Gastrocnemius medialis (tissue), 4 donors: Measurements from ENCODE around the gene ADAM11. TPM values are rescaled to one million over a fixed set of nuclear protein-coding genes. Genes with fewer than 3 reads are reported as not detected.
"Not testable (repeated sequence)": the region's sequence is repeated elsewhere in the genome, so short reads cannot be mapped to it uniquely, and the experiment has no call there.

ENCODE experiments used
- ATAC-seq, 2 donors: fragments of 150-250 bp; one replicate each; pipeline ENCODE4 v1.9.1; 2016
- DNase-seq, 2 donors: peaks; one replicate each; pipeline ENCODE4 v3.0.0-alpha.2; 2019
- H3K27ac ChIP-seq, 4 donors: fragments of 200-600 bp; sonication (generic); 1 replicate in 1 of 4; 2 replicates in 3 of 4; pipeline ENCODE4 v1.5.1; 2016 to 2018; ENCODE audit warnings: mild to moderate bottlenecking in 2 of 4, moderate library complexity in 1 of 4
- H3K27me3 ChIP-seq, 3 donors: fragments of 200-600 bp; sonication (generic) in 2 of 3; 1 replicate in 1 of 3; 2 replicates in 2 of 3; pipeline versions ENCODE4 v1.5.1 to v1.6.0; 2016 to 2019; ENCODE audit warnings: mild to moderate bottlenecking in 1 of 3, moderate library complexity in 1 of 3
- H3K36me3 ChIP-seq, 2 donors: fragments of 200-600 bp; sonication (generic) in 1 of 2; one replicate each; pipeline ENCODE4 v1.5.1; 2017 to 2018
- H3K4me1 ChIP-seq, 2 donors: fragments of 200-600 bp; sonication (generic) in 1 of 2; one replicate each; pipeline ENCODE4 v1.5.1; 2016 to 2017; ENCODE audit warnings: mild to moderate bottlenecking in 2 of 2
- H3K4me3 ChIP-seq, 4 donors: fragments of 200-600 bp; sonication (generic) in 3 of 4; 1 replicate in 1 of 4; 2 replicates in 3 of 4; pipeline ENCODE4 v1.5.1; 2016 to 2019; ENCODE audit warnings: mild to moderate bottlenecking in 2 of 4
- H3K9me3 ChIP-seq, 3 donors: fragments of 200-600 bp; sonication (generic) in 2 of 3; 1 replicate in 1 of 3; 2 replicates in 2 of 3; pipeline ENCODE4 v1.5.1; 2016 to 2019
- POLR2A ChIP-seq, 2 donors: fragments of 450-650 bp; IDR thresholded peaks; one replicate each; pipeline ENCODE4 v1.6.1; 2017; ENCODE audit warnings: antibody characterized with exemption in 2 of 2, mild to moderate bottlenecking in 2 of 2, moderate library complexity in 2 of 2
- in situ Hi-C, 4 donors: fragments of 200-750 bp; cut with MboI; loops; one replicate each; pipeline versions ENCODE4 v1.15.0 to v1.8.0; 2017; ENCODE audit warnings: low sequenced_read_pairs in 4 of 4
- intact Hi-C: fragments of 100-400 bp; cut with DNase I; formaldehyde crosslinking; loops from one replicate; pipeline ENCODE4 v1.15.1; 2023; ENCODE audit warnings: low total_unique reads
- total RNA-seq, 4 donors: library from RNA; depleted of rRNA; stranded (reverse); fragments of >200 nt; gene quantifications; one replicate each; pipeline versions ENCODE4 v1.1.0 to v1.2.3, GENCODE V29; 2016
- TF ChIP-seq, protein P1 (sequence below), 5 experiments: fragments of 450-650 bp in 3 of 5; fragments of 200-600 bp in 2 of 5; sonication (generic) in 2 of 5; IDR thresholded peaks in 4 of 5; conservative IDR thresholded peaks in 1 of 5; 1 replicate in 4 of 5; 2 replicates in 1 of 5; pipeline ENCODE4 v1.5.1; 2016 to 2019; ENCODE audit warnings: antibody characterized with exemption in 5 of 5, mild to moderate bottlenecking in 3 of 5, moderate library complexity in 3 of 5

The ADAM11 gene
- total RNA-seq, 4 donors from 2014 or later, result 0.04 to 0.36 TPM; not detected in 2

DNA sequence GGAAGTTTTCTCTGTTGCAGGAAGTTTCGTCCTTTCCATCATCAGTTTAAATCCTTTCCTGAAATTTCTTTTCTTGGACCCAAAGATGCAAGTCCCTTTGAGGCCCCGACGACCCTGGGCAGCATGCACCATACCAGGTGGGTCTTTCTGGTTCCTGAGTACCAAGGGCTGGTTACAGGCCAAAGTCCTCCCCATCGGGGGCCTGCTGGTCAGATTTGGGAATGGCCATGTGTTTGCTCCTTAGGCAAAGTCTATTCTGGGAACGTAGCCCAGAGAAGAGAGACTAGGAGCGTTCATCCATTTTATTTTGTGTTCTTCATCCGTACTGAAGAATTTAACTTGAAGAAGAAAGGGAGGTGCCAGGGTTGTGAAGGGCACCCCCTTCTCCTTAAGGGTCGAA is 17.5 kb upstream of the ADAM11 start:
- H3K27ac ChIP-seq, result no peak overlapping the region
- H3K4me3 ChIP-seq, result no peak overlapping the region
- intact Hi-C loops, result no loop called here
- H3K4me1 ChIP-seq, result no peaks in the 10 kb centered on the region
- in situ Hi-C loops, result no loop called here
- no peaks in the 10 kb centered on the region for H3K27me3 ChIP-seq
- TF ChIP-seq, protein P1, sequence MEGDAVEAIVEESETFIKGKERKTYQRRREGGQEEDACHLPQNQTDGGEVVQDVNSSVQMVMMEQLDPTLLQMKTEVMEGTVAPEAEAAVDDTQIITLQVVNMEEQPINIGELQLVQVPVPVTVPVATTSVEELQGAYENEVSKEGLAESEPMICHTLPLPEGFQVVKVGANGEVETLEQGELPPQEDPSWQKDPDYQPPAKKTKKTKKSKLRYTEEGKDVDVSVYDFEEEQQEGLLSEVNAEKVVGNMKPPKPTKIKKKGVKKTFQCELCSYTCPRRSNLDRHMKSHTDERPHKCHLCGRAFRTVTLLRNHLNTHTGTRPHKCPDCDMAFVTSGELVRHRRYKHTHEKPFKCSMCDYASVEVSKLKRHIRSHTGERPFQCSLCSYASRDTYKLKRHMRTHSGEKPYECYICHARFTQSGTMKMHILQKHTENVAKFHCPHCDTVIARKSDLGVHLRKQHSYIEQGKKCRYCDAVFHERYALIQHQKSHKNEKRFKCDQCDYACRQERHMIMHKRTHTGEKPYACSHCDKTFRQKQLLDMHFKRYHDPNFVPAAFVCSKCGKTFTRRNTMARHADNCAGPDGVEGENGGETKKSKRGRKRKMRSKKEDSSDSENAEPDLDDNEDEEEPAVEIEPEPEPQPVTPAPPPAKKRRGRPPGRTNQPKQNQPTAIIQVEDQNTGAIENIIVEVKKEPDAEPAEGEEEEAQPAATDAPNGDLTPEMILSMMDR (IDR thresholded peaks at IDR 0.05 in 4 of 5, conservative IDR thresholded peaks at IDR 0.05 in 1 of 5), result no peak
- TF ChIP-seq POLR2A (IDR thresholded peaks at IDR 0.05), result no peak
- ATAC-seq (no peak), DNase-seq (no peak)
- no peaks in the 10 kb centered on the region for H3K9me3 ChIP-seq
- H3K36me3 ChIP-seq, result no peaks in the 10 kb centered on the region

DNA sequence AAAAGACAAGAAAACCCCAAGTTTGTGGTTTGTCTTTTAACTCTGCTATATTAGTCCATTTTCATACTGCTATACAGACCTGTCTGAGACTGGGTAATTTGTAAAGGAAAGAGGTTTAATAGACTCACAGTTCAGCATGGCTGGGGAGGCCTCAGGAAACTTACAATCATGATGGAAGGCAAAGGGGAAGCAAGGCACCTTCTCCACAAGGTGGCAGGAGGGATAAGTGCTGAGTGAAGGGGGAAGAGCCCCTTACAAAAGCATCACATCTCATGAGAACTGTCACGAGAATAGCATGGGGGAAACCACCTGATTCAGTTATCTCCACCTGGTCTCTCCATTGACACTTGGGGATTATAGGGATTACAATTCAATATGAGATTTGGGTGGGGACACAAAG is 13.5 kb upstream of the ADAM11 start:
- Histone ChIP-seq H3K27me3 (no peaks in the 10 kb centered on the region), H3K4me3 (no peak overlapping the region), H3K9me3 (no peaks in the 10 kb centered on the region), H3K4me1 (no peaks in the 10 kb centered on the region), H3K27ac (no peak overlapping the region), H3K36me3 (no peaks in the 10 kb centered on the region)
- no peak for TF ChIP-seq POLR2A (IDR thresholded peaks at IDR 0.05)
- TF ChIP-seq, protein P1 (IDR thresholded peaks at IDR 0.05 in 4 of 5, conservative IDR thresholded peaks at IDR 0.05 in 1 of 5), result no peak
- ATAC-seq (no peak), DNase-seq (no peak)
- in situ Hi-C loops (no loop called here), intact Hi-C loops (no loop called here)

DNA sequence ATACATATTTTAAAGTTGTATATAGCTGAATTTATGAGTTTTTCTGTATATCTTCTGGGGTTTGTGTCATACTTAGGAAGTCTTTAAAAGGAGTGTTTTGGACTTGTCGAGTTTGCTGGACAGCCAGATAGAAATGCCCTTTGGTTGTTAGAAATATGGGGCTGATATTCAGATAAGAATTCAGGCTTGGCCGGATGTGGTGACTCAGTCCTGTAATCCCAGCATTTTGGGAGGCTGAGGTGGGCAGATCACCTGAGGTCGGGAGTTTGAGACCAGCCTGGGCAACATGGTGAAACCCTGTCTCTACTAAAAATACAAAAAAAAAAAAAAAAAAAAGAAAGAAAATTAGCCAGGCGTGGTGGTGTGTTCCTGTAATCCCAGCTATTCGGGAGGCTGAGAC is 13.1 kb upstream of the ADAM11 start:
- H3K36me3 ChIP-seq, DNase-seq, in situ Hi-C loops, ATAC-seq, H3K27me3 ChIP-seq, intact Hi-C loops, H3K4me1 ChIP-seq, H3K27ac ChIP-seq, H3K9me3 ChIP-seq, H3K4me3 ChIP-seq: not testable (repeated sequence)

DNA sequence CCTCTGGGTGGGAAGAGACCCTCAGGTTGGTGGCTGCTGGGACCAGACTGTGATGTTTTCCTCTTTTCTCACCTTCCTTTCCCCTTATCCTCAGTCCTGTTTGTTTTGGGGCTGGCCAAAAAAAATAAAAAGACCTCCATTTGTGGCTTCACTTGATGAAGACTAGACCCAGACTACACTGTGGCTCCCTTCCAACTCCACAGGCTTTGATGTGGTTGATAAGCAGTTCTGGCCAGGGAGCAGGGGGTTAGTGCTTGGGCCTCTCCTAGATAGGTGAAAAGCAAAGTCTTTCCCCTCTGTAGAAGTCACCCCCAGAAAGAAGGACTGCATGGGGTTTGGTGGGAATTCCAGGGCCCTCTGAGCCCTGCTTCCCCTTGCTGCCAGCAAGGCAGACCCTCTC is 11.2 kb upstream of the ADAM11 start:
- no peak for ATAC-seq

DNA sequence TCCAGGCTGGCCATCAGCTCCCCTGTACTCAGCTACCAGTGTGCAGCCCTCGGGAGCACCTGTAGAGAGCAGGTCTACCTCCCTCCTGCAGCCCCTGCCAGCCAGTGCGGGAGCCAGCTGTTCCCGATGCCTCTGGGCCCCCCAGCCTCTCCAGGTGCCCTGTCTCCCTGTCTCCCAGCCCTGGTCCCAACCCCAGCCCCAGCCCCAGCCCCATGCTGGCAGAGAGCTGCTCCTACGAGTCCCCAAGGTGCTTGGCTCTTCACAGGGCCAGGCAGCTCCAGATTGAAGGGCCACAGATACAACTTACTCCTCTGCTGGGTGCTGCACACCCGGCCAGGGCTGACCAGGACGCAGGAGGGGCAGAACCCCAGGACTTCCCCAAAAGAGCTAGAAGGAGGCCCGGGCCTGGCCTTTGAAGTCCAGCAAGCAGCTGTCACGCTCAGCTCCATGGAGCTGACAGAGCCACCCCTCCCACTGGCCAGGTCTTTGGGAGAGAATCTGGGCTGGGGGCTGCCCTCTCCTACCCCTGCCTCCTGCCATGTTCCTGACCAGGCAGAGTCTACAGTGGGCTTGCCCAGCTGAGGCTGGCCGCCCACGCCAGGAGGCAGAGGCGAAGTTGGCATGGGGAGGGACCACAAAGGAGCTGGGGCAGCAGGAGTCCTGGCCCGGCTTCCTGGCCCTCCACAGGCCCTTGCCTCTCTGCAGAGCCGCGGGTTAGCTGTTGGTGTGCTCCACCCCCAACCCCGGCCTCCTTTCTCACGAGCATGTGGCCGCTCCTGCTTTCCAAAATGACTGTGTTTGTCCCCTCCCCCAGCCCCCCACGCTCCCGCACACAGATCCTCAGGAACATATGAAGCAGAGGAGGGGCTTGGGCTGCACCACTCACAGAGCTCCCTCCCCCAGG is 9.5 kb upstream of the ADAM11 start:
- no peak overlapping the region for H3K4me3 ChIP-seq
- no peaks in the 10 kb centered on the region for H3K27me3 ChIP-seq
- H3K9me3 ChIP-seq, result no peaks in the 10 kb centered on the region
- H3K27ac ChIP-seq, result no peak overlapping the region
- DNase-seq, result no peak
- H3K36me3 ChIP-seq, result no peaks in the 10 kb centered on the region
- intact Hi-C loops, result no loop called here
- in situ Hi-C loops, result no loop called here
- TF ChIP-seq, protein P1 (IDR thresholded peaks at IDR 0.05 in 4 of 5, conservative IDR thresholded peaks at IDR 0.05 in 1 of 5), result no peak
- TF ChIP-seq POLR2A (IDR thresholded peaks at IDR 0.05), result no peak
- no peak for ATAC-seq
- H3K4me1 ChIP-seq, result no peaks in the 10 kb centered on the region

More for the DNA sequence above, 11.2 kb upstream of the ADAM11 start:
- Histone ChIP-seq H3K9me3 (no peaks in the 10 kb centered on the region), H3K36me3 (no peaks in the 10 kb centered on the region), H3K27me3 (no peaks in the 10 kb centered on the region), H3K27ac (no peak overlapping the region), H3K4me3 (no peak overlapping the region), H3K4me1 (no peaks in the 10 kb centered on the region)
- no peak for DNase-seq
- in situ Hi-C loops, result no loop called here
- no peak for TF ChIP-seq POLR2A (IDR thresholded peaks at IDR 0.05)
- TF ChIP-seq, protein P1 (IDR thresholded peaks at IDR 0.05 in 4 of 5, conservative IDR thresholded peaks at IDR 0.05 in 1 of 5), result no peak
- intact Hi-C loops, result no loop called here
